ENCODE data around the gene SMOC2. TPM values are rescaled to one million over a fixed set of nuclear protein-coding genes. Genes with fewer than 3 reads are reported as not detected.
"Not testable (repeated sequence)": the region's sequence is repeated elsewhere in the genome, so short reads cannot be mapped to it uniquely, and the experiment has no call there.

Gene SMOC2
- total RNA-seq, 1 donor from 2014 or later, result not detected

DNA sequence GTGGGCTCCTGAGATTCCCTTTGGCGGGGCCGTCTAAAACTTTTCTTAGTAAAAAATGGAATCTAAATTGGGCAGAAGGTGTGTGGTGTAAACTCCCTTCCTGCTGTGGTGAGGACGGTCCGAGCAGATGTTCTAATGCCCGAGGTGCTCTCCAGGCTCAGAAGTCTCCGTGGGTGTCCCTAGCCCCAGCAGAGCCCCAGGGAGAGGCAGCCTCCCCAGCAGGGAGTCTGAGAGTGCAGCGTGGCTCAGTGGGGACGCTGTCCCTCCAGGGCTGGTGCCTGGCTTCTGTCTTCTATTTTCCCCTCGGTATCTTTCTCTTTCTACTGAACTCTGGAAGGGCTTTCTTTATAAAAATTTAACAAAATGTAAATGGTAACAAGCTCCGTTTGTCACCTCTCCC is 208.2 kb downstream of the SMOC2 start:
- DNase-seq (ENCODE audit: low read depth, low spot score), result no peak

DNA sequence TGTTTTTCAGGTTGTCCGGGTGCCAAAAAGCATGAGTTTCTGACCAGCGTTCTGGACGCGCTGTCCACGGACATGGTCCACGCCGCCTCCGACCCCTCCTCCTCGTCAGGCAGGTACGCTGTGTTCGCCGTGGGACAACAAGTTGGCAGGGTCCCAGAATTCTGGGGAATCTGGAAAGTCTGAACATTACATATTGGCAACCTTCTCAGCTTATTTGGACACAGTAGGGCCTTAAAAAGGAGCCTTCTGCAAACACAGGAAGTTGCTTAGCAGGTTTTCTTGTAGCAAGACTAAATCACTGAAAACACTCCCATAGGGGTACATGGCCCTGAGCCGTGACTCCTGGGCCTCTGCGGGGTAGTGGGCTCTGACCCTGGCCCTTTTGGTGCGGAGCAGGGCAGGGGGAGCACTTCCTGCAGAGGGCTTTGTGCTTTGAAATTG is 209.7 kb downstream of the SMOC2 start:
- DNase-seq (ENCODE audit: low read depth, low spot score), result no peak

DNA sequence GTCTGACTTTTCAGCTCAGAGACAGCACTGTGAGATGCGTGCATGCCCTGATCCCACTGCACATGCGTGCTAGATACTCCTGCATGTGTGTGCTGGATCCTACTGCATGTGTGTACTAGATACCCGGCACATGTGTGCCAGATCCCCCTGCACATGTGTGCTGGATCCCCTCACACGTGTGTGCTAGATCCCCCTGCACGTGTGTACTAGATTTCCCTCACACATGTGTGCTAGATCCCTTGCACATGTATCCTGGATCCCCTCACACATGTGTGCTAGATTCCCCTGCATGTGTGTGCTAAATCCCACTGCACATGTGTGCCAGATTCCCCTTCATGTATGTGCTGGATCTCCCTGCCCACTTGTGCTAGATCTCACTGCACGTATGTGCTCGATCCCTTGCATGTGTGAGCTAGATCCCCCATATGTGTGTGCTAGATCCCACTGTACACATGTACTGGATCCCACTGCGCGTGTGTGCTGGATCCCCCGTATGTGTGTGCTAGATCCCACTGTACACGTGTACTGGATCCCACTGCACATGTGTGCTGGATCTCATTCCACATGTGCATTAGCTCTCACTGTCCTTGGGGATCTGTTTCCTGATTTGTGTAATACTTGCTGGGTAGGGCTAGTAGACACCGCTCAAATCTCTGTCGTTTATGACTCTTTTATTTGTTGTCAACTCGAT is 214.6 kb downstream of the SMOC2 start:
- DNase-seq (ENCODE audit: low read depth, low spot score), result no peak

GRCh38 chr6:168658059-168658458 is 217.1 kb downstream of the SMOC2 start:
- DNase-seq (ENCODE audit: low read depth, low spot score), result no peak

GRCh38 chr6:168660400-168660945 is 219.5 kb downstream of the SMOC2 start:
- no peak for DNase-seq (ENCODE audit: low read depth, low spot score)

DNA sequence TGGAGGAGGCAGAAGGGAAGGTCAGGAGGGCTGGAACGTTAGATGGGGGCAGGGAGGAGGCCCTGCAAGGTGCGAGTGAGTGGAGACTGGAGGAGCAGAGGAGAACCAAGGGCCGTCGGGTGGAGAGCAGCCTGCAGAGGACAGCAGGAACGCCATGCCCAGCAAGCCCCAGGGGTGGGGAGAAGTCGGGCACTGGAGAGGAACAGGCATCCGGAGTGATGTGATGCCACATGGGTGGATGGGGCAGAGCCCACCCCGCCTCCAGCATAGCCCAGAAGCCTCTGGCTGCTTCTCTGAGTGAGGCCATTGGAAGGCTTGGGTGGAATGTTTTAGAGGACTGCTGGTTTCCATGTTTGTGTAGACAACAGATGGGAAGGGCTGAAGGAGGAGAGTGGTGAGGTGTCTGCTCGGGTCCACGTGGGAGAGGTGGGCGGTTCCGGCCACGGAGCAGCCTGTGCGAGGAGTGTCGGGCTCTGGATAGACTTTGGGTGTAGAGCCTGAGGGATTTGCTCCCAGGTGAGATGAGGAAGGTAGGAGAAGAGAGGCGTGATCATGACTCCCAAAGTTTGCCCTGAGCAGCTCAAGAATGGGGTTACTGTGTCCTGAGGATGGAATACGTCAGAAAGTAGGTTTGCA is 221.4 kb downstream of the SMOC2 start:
- DNase-seq (ENCODE audit: low read depth, low spot score), result no peak

GRCh38 chr6:168663041-168663440 is 222.1 kb downstream of the SMOC2 start:
- no peak for DNase-seq (ENCODE audit: low read depth, low spot score)

DNA sequence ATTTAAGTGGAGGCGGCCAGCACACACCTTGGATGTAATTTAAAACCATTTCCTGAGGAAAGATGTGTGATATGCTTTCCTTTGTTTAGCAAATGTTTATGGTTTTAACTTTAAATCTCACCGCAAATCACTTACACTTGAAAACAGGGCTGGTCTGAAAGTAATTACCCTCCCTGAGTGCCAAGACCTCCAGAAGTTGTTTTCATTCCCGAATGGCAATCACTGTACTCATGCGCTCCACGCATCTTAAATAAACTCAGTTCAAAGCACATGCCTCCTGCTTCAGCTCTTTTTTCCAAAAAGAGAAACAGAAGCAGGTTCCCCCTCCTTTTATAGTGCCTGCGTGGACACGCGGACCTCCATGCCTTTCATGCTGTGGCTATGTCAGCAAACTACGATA is 224.0 kb downstream of the SMOC2 start:
- no peak for DNase-seq (ENCODE audit: low read depth, low spot score)

GRCh38 chr6:168666170-168666569 is 225.2 kb downstream of the SMOC2 start:
- DNase-seq (ENCODE audit: low read depth, low spot score), result no peak

GRCh38 chr6:168666699-168667427 is 225.9 kb downstream of the SMOC2 start:
- no peak for DNase-seq (ENCODE audit: low read depth, low spot score)

GRCh38 chr6:168667428-168667805 is 226.4 kb downstream of the SMOC2 start:
- no peak for DNase-seq (ENCODE audit: low read depth, low spot score)

- DNase-seq (ENCODE audit: low read depth, low spot score), result no peak
These were observed 229.5 kb downstream of the SMOC2 start for GRCh38 chr6:168670401-168670985.

DNA sequence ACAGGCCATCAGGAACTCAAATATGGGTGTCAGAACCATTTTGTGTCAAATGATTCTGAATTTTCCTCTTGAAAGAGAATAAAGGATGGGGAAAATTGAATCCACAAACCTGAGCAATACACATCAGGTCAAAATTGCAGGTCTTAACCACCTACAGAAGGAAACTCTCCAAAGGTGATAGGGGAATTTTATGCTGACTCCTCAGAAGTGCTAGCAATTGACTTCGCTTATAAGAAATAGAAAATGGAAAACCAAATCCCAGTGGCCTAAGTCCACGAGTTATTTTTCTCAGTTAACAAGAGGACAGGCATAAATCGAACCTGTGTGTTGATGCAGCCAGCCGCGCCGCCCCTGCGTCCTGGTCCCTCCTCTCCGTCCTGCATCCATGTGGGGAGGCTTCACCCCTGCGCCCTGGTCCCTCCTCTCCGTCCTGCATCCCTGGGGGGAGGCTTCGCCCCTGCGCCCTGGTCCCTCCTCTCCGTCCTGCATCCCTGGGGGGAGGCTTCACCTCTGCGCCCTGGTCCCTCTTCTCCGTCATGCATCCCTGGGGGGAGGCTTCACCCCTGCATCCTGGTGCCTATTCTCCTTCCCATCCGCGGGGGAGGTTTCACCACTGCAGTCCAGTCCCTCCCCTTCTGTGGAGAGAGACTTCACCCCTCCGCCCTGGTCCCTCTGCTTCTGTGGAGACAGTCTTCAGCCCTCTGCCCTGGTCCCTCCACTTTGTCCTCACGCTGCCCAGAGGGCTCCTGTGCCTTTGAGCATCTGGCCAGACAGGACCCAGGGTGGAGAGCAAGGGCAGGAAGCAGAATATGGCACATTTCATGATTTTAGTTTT is 230.3 kb downstream of the SMOC2 start:
- DNase-seq (ENCODE audit: low read depth, low spot score), result no peak

GRCh38 chr6:168671863-168672546 is 231.0 kb downstream of the SMOC2 start:
- no peak for DNase-seq (ENCODE audit: low read depth, low spot score)

DNA sequence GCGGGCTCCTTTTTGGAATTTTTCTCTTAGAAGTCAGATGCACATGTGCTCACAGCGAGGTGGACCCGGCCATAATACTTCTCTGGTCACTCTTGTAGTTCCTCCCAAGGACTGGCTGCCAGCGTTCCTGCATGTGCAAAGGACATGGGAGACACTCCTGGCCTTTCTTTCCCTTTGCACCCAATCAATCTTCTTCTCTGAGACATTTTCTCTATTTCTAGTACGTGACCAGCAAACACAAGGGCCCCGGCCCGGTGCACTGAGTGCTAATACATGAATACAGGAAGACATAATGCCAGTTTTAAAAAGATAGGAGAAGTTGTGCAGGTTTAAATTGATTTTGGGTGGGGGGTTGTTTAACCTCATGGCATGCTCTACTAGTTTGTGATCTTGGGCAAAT is 233.6 kb downstream of the SMOC2 start:
- DNase-seq (ENCODE audit: low read depth, low spot score), result no peak

DNA sequence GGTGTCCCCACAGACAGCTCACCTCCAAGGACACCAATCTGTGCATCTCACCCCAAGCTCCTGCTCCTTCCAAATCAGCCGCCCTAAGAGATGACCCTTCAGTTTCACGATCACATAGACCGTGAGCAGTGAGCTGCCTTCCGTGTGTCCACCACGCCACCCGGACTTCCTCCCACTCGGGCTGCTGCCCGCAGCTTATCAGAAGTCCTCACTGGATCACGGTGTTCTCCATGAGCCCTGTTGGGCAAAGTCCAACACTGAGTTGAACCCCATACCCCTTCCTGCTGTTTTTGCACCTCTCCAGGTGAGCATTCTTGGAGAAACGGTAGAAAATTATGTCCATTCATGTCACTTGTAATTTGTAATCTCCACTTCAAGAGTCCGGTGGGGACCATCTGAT is 234.4 kb downstream of the SMOC2 start:
- no peak for DNase-seq (ENCODE audit: low read depth, low spot score)

- no peak for DNase-seq (ENCODE audit: low read depth, low spot score)
These were observed 235.1 kb downstream of the SMOC2 start for GRCh38 chr6:168675933-168676551.

DNA sequence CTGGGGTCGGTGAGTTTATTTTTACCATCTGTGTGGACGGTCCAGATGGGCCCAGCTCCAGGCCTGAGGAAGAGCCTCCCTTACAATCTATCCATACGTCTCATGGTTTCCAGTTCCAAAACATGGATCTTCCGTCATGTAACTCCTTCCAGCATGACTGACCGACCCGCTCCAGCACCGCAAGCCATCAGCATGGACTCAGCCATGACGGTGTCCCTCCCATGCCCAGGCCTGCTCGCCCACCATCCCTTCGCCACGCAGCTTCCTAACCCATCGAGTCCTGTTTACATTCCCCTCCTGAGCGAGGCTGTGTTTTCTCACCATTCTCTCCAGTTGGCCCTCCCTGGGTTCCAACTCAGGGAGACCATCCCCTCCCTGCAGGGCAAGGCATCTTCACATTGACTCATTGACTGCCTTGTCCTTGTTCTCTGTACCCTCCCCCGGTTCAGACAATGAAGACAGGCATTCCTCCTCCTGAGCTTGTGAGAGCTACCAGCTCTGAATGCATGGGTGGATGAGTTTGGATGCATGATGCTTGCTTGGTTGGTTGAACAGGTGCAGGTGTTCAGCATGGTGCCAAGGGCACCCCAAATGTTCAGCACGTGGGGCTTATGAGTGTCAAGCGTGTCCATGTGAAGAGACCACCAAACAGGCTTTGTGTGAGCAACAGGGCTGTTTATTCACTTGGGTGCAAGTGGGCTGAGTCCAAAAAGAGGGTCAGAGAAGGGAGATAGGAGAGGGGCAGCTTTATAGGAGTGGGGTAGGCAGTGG is 235.8 kb downstream of the SMOC2 start:
- no peak for DNase-seq (ENCODE audit: low read depth, low spot score)

DNA sequence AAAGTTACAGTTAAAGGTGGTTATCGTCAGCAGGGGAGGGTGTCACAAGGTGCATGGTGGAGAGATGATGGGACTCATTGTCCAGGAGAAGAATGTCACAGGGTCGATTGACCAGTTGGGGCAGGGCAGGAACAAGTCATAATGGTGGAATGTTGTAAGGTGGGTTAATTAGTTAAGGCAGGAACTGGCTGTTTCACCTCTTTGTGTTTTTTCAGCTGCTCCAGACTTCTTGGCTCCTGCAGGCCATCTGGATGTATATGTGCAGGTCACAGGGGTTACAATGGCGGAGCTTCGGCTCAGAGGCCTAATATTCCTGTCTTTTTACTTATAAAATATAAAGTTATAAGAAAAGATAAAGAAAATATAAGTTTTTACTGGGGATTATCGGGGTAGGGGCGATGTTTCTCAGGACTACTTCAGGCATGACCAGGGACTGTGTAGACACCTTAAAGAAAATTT is 236.4 kb downstream of the SMOC2 start:
- not testable (repeated sequence) for DNase-seq (ENCODE audit: low read depth, low spot score)
